Naive thymus-derived CD4-positive, alpha-beta T cell (primary cell): ENCODE data around the gene GLDC. TPM values are rescaled to one million over a fixed set of nuclear protein-coding genes. Genes with fewer than 3 reads are reported as not detected.

Experiments used
- ATAC-seq: fragments of 150-1000 bp; cut with Tn5 transposase; 2 replicates; pipeline ENCODE4 v1.10.0; 2021; ENCODE audit warnings: mild to moderate bottlenecking, moderate library complexity
- CTCF ChIA-PET: fragments of 350-600 bp; sonication (Branson Sonifier 250); formaldehyde crosslinking; loops from one replicate; lab custom pipeline; 2021; ENCODE audit warnings: antibody characterized with exemption; lab: Charles Lee
- POLR2A ChIA-PET: fragments of 350-600 bp; sonication (Branson Sonifier 250); formaldehyde crosslinking; loops from one replicate; lab custom pipeline; 2021; ENCODE audit warnings: antibody characterized with exemption, inconsistent platforms; lab: Charles Lee
- DNase-seq, 9 donors: peaks; one replicate each; pipeline versions ENCODE4 v3.0.0 to v3.0.0-alpha.2; 2020 to 2022; ENCODE audit warnings: mixed read lengths in 1 of 9
- H3K27ac ChIP-seq: one replicate; pipeline ENCODE4 v1.7.0; 2013; ENCODE audit warnings: mild to moderate bottlenecking, low read depth, low read length, moderate library complexity
- H3K27me3 ChIP-seq, 2 donors: one replicate each; pipeline ENCODE4 v1.7.0; 2013; ENCODE audit warnings: low read length in 2 of 2, mild to moderate bottlenecking in 2 of 2, moderate library complexity in 2 of 2; ENCODE audit not compliant: control insufficient read depth in 2 of 2, insufficient read depth in 2 of 2
- H3K36me3 ChIP-seq, 3 experiments: 1 replicate in 2 of 3; 2 replicates in 1 of 3; pipeline ENCODE4 v1.7.0; 2013; ENCODE audit warnings: low read length in 3 of 3, mild to moderate bottlenecking in 3 of 3, moderate library complexity in 1 of 3; ENCODE audit not compliant: insufficient read depth in 3 of 3, control insufficient read depth in 2 of 3
- H3K4me1 ChIP-seq, 2 donors: one replicate each; pipeline ENCODE4 v1.7.0; 2013; ENCODE audit warnings: low read length in 2 of 2, mild to moderate bottlenecking in 2 of 2, moderate library complexity in 1 of 2; ENCODE audit not compliant: control insufficient read depth in 2 of 2, insufficient read depth in 2 of 2
- H3K4me3 ChIP-seq: 2 replicates; pipeline ENCODE4 v1.7.0; 2013; ENCODE audit warnings: mild to moderate bottlenecking, low read length
- H3K9me3 ChIP-seq, 3 experiments: 1 replicate in 2 of 3; 2 replicates in 1 of 3; pipeline ENCODE4 v1.7.0; 2013; ENCODE audit warnings: low read length in 3 of 3; ENCODE audit not compliant: control insufficient read depth in 2 of 3
- H3K27ac Mint-ChIP-seq, 9 donors: one replicate each; pipeline ENCODE4 v1.8.0; 2020 to 2022; ENCODE audit warnings: mixed read lengths in 9 of 9, mild to moderate bottlenecking in 8 of 9, moderate library complexity in 5 of 9, inconsistent platforms in 2 of 9
- H3K27me3 Mint-ChIP-seq, 5 donors: one replicate each; pipeline ENCODE4 v1.8.0; 2021 to 2022; ENCODE audit warnings: mixed read lengths in 5 of 5, mild to moderate bottlenecking in 1 of 5
- H3K36me3 Mint-ChIP-seq, 5 donors: one replicate each; pipeline ENCODE4 v1.8.0; 2020 to 2022; ENCODE audit warnings: mixed read lengths in 5 of 5, mild to moderate bottlenecking in 3 of 5, inconsistent platforms in 1 of 5
- H3K4me1 Mint-ChIP-seq, 7 donors: one replicate each; pipeline ENCODE4 v1.8.0; 2020 to 2022; ENCODE audit warnings: mixed read lengths in 7 of 7, mild to moderate bottlenecking in 3 of 7, inconsistent platforms in 1 of 7
- H3K4me3 Mint-ChIP-seq, 10 donors: one replicate each; pipeline ENCODE4 v1.8.0; 2020 to 2022; ENCODE audit warnings: mild to moderate bottlenecking in 10 of 10, mixed read lengths in 10 of 10, moderate library complexity in 6 of 10, inconsistent platforms in 2 of 10
- H3K9me3 Mint-ChIP-seq, 11 donors: one replicate each; pipeline ENCODE4 v1.8.0; 2020 to 2022; ENCODE audit warnings: mixed read lengths in 11 of 11, mild to moderate bottlenecking in 4 of 11, inconsistent platforms in 1 of 11, moderate library complexity in 1 of 11
- intact Hi-C, 2 donors: fragments of 100-400 bp; cut with micrococcal nuclease; formaldehyde crosslinking; loops; one replicate each; pipeline ENCODE4 v1.15.1; 2023
- polyA plus RNA-seq, 2 donors: library from polyadenylated mRNA; unstranded; fragments of 300-500 nt; fragmentation: Illumina TruSeq; gene quantifications; one replicate each; pipeline ENCODE4 v1.2.3, GENCODE V29; 2021
- total RNA-seq, 6 experiments: library from RNA in 5 of 6; stranded (reverse) in 5 of 6; gene quantifications; 1 replicate in 5 of 6; 2 replicates in 1 of 6; pipeline ENCODE4 v1.2.3 and lab custom pipeline; 2021 to 2026

Gene GLDC
- total and polyA plus RNA-seq, 7 experiments from 2014 or later: 0.56 to 2.2 (median 2.0) TPM; not detected in 4

DNA sequence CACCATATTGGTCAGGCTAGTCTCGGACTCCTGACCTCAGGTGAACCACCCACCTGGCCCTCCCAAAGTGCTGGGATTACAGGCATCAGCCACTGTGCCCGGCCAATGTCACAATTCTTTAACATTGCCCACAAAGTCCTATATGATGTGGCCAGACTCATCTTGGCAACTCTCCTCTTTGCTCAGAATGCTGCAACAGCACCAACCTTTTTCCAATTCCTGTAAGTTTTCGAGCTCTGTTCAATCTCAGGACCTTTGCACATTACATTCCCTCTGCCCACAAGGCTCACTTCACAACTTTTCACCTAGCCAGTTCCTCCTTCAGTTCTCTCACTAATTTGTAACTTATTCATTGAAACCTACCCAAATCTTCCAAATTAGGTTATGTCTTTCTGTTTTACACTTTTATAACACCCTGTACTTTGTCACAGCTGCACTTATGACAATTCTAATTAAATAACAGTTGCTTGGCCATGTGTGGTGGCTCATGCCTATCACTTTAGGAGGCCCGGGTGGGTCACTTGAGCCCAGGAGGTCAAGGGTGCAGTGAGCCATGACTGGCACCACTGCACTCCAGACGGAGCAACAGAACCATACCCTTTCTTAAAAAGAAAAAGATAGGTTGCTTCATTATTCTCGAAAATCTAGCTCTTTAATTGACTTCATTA is 30.9 kb upstream of the GLDC start:
- Mint-ChIP-seq H3K4me3 (no peak overlapping the region), H3K36me3 (no peaks in the 10 kb centered on the region), H3K4me1 (peaks cover 5 to 10% (median 7%) of the 10 kb centered on the region in 7 donors), H3K27me3 (no peaks in the 10 kb centered on the region), H3K27ac (no peak overlapping the region), H3K9me3 (no peaks in the 10 kb centered on the region)
- DNase-seq: no peak
- Histone ChIP-seq H3K27ac (no peak overlapping the region), H3K27me3 (no peaks in the 10 kb centered on the region), H3K4me1 (peaks cover 0 to 6% of the 10 kb centered on the region in 2 donors), H3K4me3 (no peak overlapping the region), H3K36me3 (no peaks in the 10 kb centered on the region), H3K9me3 (no peaks in the 10 kb centered on the region)
- POLR2A ChIA-PET: interaction anchor here (0.6 to 1.0 kb wide), 3 partner anchors 82 to 96 kb away, joined by 3 to 4 read pairs (median 3); partner anchors contain the start of gene KDM4C
- CTCF ChIA-PET: no interaction called here
- intact Hi-C loops: no loop called here
- no peak for ATAC-seq

DNA sequence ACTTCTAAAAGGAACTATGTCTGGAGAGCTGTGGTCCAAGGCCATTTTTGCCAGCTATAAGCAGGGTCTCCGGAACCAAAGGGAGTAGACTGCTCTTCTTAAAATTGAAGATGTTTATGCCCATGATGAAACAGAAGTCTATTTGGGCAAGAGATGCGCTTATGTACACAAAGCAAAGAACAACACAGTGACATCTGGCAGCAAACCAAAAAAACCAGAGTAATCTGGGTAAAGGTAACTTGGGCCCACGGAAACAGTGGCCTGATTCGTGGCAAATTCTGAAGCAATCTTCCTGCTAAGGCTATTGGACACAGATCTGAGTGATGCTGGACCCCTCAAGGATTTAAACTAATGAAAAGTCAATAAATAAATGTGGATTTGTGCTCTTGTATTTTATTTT is 29.7 kb upstream of the GLDC start:
- intact Hi-C loops: no loop called here
- Histone ChIP-seq H3K36me3 (no peaks in the 10 kb centered on the region), H3K4me1 (peaks cover 0 to under 1% of the 10 kb centered on the region in 2 donors), H3K9me3 (no peaks in the 10 kb centered on the region), H3K27me3 (no peaks in the 10 kb centered on the region), H3K27ac (no peak overlapping the region), H3K4me3 (no peak overlapping the region)
- ChIA-PET CTCF (interaction anchor here (0.6 kb wide), 1 partner anchor 14 kb away, joined by 3 read pairs; no protein-coding TSS in a partner anchor), POLR2A (interaction anchor here (1.1 kb wide), 1 partner anchor 81 kb away, joined by 3 read pairs; no protein-coding TSS in a partner anchor)
- H3K9me3 Mint-ChIP-seq: no peaks in the 10 kb centered on the region
- H3K36me3 Mint-ChIP-seq: no peaks in the 10 kb centered on the region
- H3K4me1 Mint-ChIP-seq: peaks cover under 1 to 2% (median under 1%) of the 10 kb centered on the region in 7 donors
- no peak overlapping the region for H3K4me3 Mint-ChIP-seq
- no peaks in the 10 kb centered on the region for H3K27me3 Mint-ChIP-seq
- ATAC-seq (no peak), DNase-seq (no peak)
- no peak overlapping the region for H3K27ac Mint-ChIP-seq

DNA sequence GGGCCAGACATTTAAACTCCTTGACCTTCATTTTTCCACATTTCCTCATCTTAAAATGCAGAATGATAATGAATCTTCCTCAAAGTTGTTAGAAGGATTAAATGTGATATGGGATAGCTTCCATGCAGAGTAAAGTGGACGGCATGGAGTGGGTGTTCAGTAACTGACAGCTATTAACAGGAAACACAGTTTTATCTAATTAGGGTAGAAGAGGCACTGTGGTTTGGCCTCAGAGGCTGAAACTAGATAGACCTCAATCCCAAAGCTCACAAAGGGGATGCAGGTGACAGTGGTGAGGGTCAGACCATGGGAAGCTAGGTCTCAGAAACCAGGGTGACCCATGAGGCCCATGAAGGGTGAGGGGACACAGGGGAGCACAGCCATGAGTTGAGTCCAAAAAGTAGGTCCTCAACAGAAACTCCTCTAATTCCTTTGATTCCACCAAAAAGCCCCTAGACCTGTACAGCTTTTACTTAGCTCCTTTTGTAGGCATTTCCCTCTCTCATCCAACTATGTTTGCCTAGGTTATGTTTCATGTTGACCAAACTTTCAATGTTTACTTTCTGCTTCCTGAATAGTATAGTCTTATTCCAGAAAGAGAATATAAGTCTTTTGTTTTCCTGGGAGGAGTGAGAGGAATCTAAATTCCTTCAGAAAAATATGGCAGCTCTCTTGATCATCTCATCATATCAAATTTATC is 27.9 kb upstream of the GLDC start:
- Mint-ChIP-seq H3K4me3 (no peak overlapping the region), H3K4me1 (no peaks in the 10 kb centered on the region), H3K27me3 (peaks cover 0 to 3% (median 0%) of the 10 kb centered on the region in 5 donors), H3K36me3 (no peaks in the 10 kb centered on the region), H3K27ac (no peak overlapping the region), H3K9me3 (no peaks in the 10 kb centered on the region)
- ATAC-seq: no peak
- no peaks in the 10 kb centered on the region for H3K4me1 ChIP-seq
- no peaks in the 10 kb centered on the region for H3K27me3 ChIP-seq
- intact Hi-C loops: no loop called here
- H3K4me3 ChIP-seq: no peak overlapping the region
- no peaks in the 10 kb centered on the region for H3K36me3 ChIP-seq
- POLR2A ChIA-PET: interaction anchor here (0.6 kb wide), 1 partner anchor 62 kb away, joined by 4 read pairs; no protein-coding TSS in a partner anchor
- H3K9me3 ChIP-seq: no peaks in the 10 kb centered on the region
- no peak overlapping the region for H3K27ac ChIP-seq
- no peak for DNase-seq
- CTCF ChIA-PET: no interaction called here

DNA sequence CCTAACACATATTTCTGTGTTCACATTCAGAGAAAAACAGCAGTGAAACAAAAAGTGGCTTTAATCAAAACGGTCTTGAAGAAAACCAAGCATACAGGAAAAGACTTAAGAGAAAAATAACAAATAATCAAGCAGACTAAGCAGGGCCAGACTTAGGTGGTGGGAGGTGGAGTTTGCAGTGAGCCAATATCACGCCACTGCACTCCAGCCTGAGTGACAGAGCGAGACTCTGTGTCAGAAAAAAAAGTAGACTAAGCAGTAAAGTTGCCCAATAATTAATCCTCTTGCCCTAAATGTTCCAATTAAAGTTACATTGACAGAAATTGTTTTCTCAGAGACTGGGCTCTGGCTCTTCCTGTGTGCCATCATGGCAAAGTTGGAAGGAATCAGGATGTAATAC is 26.6 kb upstream of the GLDC start:
- H3K9me3 Mint-ChIP-seq: no peaks in the 10 kb centered on the region
- ATAC-seq: no peak

DNA sequence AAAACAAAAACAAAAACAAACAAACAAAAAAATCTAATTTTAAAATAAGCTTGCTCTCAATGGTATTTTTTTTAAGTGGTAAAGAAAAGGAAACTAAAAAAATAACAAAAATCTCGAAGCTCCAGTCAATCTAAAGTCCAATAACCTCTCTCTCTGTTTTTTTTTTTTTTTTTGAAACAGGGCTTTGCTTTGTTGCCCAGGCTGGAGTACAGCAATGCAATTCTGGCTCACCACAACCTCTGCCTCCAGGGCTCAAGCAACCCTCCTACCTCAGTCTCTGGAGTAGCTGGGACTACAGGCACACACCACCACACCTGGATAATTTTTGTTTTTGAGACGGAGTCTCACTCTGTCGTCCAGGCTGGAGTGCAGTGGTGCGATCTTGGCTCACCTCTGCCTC is 25.9 kb upstream of the GLDC start:
- intact Hi-C loops: no loop called here
- ChIA-PET POLR2A (interaction anchor here (0.7 kb wide), 1 partner anchor 79 kb away, joined by 3 read pairs; no protein-coding TSS in a partner anchor), CTCF (interaction anchor here (0.6 kb wide), 2 partner anchors 9 to 11 kb away, joined by 3 to 5 read pairs; no protein-coding TSS in a partner anchor)
- no peaks in the 10 kb centered on the region for H3K9me3 ChIP-seq
- H3K36me3 ChIP-seq: no peaks in the 10 kb centered on the region
- Mint-ChIP-seq H3K9me3 (no peaks in the 10 kb centered on the region), H3K27ac (no peak overlapping the region), H3K27me3 (peaks cover 0 to 3% (median 0%) of the 10 kb centered on the region in 5 donors), H3K4me1 (peaks cover 0 to 4% (median 0%) of the 10 kb centered on the region in 7 donors), H3K4me3 (no peak overlapping the region), H3K36me3 (no peaks in the 10 kb centered on the region)
- H3K4me1 ChIP-seq: no peaks in the 10 kb centered on the region
- H3K27ac ChIP-seq: no peak overlapping the region
- no peaks in the 10 kb centered on the region for H3K27me3 ChIP-seq
- H3K4me3 ChIP-seq: no peak overlapping the region
- no peak for ATAC-seq
- DNase-seq: no peak

More for the DNA sequence above, 26.6 kb upstream of the GLDC start:
- POLR2A ChIA-PET: no interaction called here
- H3K4me3 ChIP-seq: no peak overlapping the region
- Mint-ChIP-seq H3K27me3 (peaks cover 0 to 3% (median 0%) of the 10 kb centered on the region in 5 donors), H3K4me1 (peaks cover 0 to 4% (median 0%) of the 10 kb centered on the region in 7 donors), H3K36me3 (no peaks in the 10 kb centered on the region), H3K4me3 (no peak overlapping the region), H3K27ac (no peak overlapping the region)
- H3K27me3 ChIP-seq: no peaks in the 10 kb centered on the region
- DNase-seq: no peak
- H3K27ac ChIP-seq: no peak overlapping the region
- intact Hi-C loops: no loop called here
- no peaks in the 10 kb centered on the region for H3K9me3 ChIP-seq
- CTCF ChIA-PET: no interaction called here
- no peaks in the 10 kb centered on the region for H3K4me1 ChIP-seq
- H3K36me3 ChIP-seq: no peaks in the 10 kb centered on the region

DNA sequence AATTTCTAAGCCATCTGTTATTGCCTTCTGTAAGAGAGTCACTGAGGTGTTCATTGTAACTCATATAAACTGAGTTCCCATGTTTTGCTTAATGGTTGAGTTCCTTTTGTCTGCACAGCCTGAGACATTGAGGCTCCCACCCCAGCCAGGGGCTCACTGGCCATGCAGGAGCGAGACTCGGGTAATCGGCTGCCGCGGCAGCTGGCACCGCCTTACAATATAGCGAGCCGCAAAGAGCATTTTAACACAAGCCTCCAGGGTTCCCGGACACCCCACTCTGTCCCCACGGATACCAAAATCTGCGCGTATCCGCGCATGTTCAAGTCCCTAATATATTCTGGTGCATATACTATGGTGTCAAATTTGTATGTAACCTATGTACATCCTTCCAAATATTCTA is 24.4 kb upstream of the GLDC start:
- H3K9me3 Mint-ChIP-seq: no peaks in the 10 kb centered on the region
- Histone ChIP-seq H3K27me3 (no peaks in the 10 kb centered on the region), H3K9me3 (no peaks in the 10 kb centered on the region), H3K27ac (no peak overlapping the region), H3K4me3 (no peak overlapping the region), H3K4me1 (no peaks in the 10 kb centered on the region), H3K36me3 (no peaks in the 10 kb centered on the region)
- no peak overlapping the region for H3K27ac Mint-ChIP-seq
- peaks cover 0 to 4% (median 0%) of the 10 kb centered on the region in 7 donors for H3K4me1 Mint-ChIP-seq
- intact Hi-C loops: loop anchor here in 1 of 2 donors (5.0 kb wide), 1 partner anchor 83 kb away; no protein-coding TSS in a partner anchor
- CTCF ChIA-PET: no interaction called here
- ATAC-seq (no peak), DNase-seq (no peak)
- H3K36me3 Mint-ChIP-seq: no peaks in the 10 kb centered on the region
- POLR2A ChIA-PET: interaction anchor here (1.0 kb wide), 1 partner anchor 11 kb away, joined by 3 read pairs; no protein-coding TSS in a partner anchor
- no peak overlapping the region for H3K4me3 Mint-ChIP-seq
- peaks cover 0 to 3% (median 0%) of the 10 kb centered on the region in 5 donors for H3K27me3 Mint-ChIP-seq
